ENCODE data around the gene TANGO2.

TANGO2 gene

DNA sequence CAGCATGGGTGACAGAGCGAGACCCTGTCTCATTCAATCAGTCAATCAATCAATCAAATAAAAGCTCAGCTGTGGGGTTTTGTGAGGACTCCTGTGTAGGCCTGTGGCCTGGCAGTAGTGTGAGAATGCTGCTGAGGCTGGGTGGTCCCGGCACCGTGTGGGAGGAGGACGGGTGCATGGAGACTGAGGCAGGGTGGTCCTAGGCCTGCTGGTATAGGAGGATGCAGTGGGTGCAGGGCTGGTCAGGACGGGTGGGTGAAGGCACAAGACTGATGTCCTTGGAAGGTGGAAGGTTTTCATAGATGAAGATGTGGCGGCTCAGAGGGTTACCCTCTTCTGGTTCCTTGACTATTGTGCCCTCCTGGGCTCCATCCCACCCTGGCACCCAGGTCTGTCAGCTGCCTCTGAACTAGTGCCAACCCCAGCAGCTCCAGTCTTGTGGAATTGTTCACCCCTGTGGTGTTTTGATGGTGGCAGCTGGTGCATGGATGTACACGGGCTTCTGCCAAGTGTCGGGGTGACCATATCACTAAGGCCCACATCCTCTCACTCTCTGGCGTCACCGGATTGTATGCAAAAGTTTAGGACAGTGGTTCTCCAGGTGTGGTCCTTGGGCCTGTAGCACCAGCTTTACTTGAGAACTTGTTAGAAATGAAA is 23.7 kb downstream of the TANGO2 start:
- WGBS (ENCODE audit: extremely low coverage, insufficient coverage, insufficient read length) = no CpG with 5 or more reads among the region's 10 CpGs
- Histone ChIP-seq H3K79me2 (ENCODE audit: control insufficient read depth, insufficient read depth, low read length, poor library complexity) (no peaks in the 10 kb centered on the region), H3K14ac (ENCODE audit: low read length) (no peak overlapping the region), H3K23ac (ENCODE audit: low read length) (no peak overlapping the region), H4K8ac (ENCODE audit: low read depth, low read length) (no peak overlapping the region), H2AFZ (ENCODE audit: insufficient read depth, low read length, poor library complexity) (no peak overlapping the region), H3K27ac (ENCODE audit: low read depth, low read length) (no peak overlapping the region), H3K27me3 (ENCODE audit: insufficient read depth, low read length) (no peaks in the 10 kb centered on the region), H4K12ac (ENCODE audit: low read depth, low read length) (no peak overlapping the region), H4K91ac (ENCODE audit: low read depth, low read length) (no peak overlapping the region), H2BK12ac (ENCODE audit: low read length) (no peak overlapping the region), H3K79me1 (ENCODE audit: low read length) (no peaks in the 10 kb centered on the region), H3K9ac (ENCODE audit: low read length) (no peak overlapping the region), H3K4me2 (ENCODE audit: low read length) (no peak overlapping the region), H3K18ac (ENCODE audit: low read length) (no peak overlapping the region), H3K4ac (ENCODE audit: low read depth, low read length) (no peak overlapping the region), H2BK120ac (ENCODE audit: insufficient read depth, low read length, poor library complexity) (no peak overlapping the region), H2AK5ac (ENCODE audit: low read length) (no peak overlapping the region), H3K4me1 (ENCODE audit: control insufficient read depth in 1 of 2, insufficient read depth in 2 of 2, low read length in 2 of 2) (no peaks in the 10 kb centered on the region), H2BK5ac (ENCODE audit: low read depth, low read length, poor library complexity) (no peak overlapping the region), H3K4me3 (ENCODE audit: low read depth, low read length) (peak overlapping the region; percentile 43), H3K9me3 (ENCODE audit: insufficient read depth, low read depth, low read length) (peaks cover 3% of the 10 kb centered on the region), H3K36me3 (ENCODE audit: control insufficient read depth in 1 of 2, insufficient read depth in 2 of 2, low read length in 2 of 2) (peaks cover 21 to 24% of the 10 kb centered on the region in 2 experiments)
- DNase-seq = no peak

DNA sequence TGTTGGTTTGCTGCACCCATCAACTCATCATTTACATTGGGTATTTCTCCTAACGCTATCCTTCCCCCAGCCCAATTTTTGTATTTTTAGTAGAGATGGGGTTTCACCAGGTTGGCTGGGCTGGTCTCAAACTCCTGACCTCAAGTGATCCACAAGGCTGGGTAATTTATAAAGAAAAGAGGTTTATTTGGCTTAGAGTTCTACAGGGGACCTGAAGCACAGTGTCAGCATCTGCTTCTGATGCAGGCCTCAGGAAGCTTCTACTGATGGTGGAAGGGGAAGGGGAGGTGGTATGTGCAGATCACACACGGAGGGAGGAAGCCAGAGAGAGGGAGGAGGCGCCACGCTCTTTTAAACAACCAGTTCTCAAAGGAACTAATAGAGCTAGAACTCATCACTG is 25.8 kb downstream of the TANGO2 start:
- no peak for DNase-seq
- Histone ChIP-seq H3K9me3 (ENCODE audit: insufficient read depth, low read depth, low read length) (peaks cover 3% of the 10 kb centered on the region), H3K79me2 (ENCODE audit: control insufficient read depth, insufficient read depth, low read length, poor library complexity) (no peaks in the 10 kb centered on the region), H3K36me3 (ENCODE audit: control insufficient read depth in 1 of 2, insufficient read depth in 2 of 2, low read length in 2 of 2) (peaks cover 16 to 18% of the 10 kb centered on the region in 2 experiments), H3K4me3 (ENCODE audit: low read depth, low read length) (no peak overlapping the region), H3K27me3 (ENCODE audit: insufficient read depth, low read length) (no peaks in the 10 kb centered on the region), H3K23ac (ENCODE audit: low read length) (no peak overlapping the region), H3K9ac (ENCODE audit: low read length) (no peak overlapping the region), H2BK12ac (ENCODE audit: low read length) (no peak overlapping the region), H3K4ac (ENCODE audit: low read depth, low read length) (no peak overlapping the region), H3K14ac (ENCODE audit: low read length) (no peak overlapping the region), H3K79me1 (ENCODE audit: low read length) (no peaks in the 10 kb centered on the region), H4K12ac (ENCODE audit: low read depth, low read length) (no peak overlapping the region), H4K8ac (ENCODE audit: low read depth, low read length) (no peak overlapping the region), H2BK5ac (ENCODE audit: low read depth, low read length, poor library complexity) (no peak overlapping the region), H2BK120ac (ENCODE audit: insufficient read depth, low read length, poor library complexity) (no peak overlapping the region), H3K18ac (ENCODE audit: low read length) (no peak overlapping the region), H3K4me1 (ENCODE audit: control insufficient read depth in 1 of 2, insufficient read depth in 2 of 2, low read length in 2 of 2) (no peaks in the 10 kb centered on the region), H4K91ac (ENCODE audit: low read depth, low read length) (no peak overlapping the region), H3K4me2 (ENCODE audit: low read length) (no peak overlapping the region), H2AK5ac (ENCODE audit: low read length) (no peak overlapping the region), H2AFZ (ENCODE audit: insufficient read depth, low read length, poor library complexity) (no peak overlapping the region), H3K27ac (ENCODE audit: low read depth, low read length) (no peak overlapping the region)
- WGBS (ENCODE audit: extremely low coverage, insufficient coverage, insufficient read length) = no CpG with 5 or more reads among the region's 4 CpGs

DNA sequence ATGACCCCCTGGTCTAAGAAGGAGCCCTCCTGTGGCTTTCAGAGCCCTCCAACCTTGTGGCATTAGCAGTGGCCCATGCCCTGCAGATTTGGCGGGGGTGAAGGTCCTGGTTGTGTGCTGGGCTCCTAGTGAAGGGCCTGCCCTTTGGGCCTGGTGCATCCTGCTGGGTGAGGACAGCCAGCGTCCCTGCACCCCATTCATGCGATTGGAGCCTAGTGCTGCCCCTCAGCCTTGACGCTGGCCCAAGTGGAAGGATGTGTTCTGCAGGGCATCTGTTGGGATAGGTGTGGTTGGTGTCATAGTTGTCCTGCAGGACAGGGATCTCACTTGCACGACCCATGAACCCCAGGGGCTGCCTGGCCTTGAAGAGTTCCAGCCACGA is 31.0 kb downstream of the TANGO2 start:
- no peak overlapping the region for H2BK5ac ChIP-seq (ENCODE audit: low read depth, low read length, poor library complexity)
- H2AFZ ChIP-seq (ENCODE audit: insufficient read depth, low read length, poor library complexity) = no peak overlapping the region
- no CpG with 5 or more reads among the region's 6 CpGs for WGBS (ENCODE audit: extremely low coverage, insufficient coverage, insufficient read length)
- no peak overlapping the region for H3K27ac ChIP-seq (ENCODE audit: low read depth, low read length)
- no peak overlapping the region for H3K4me2 ChIP-seq (ENCODE audit: low read length)
- no peak overlapping the region for H4K8ac ChIP-seq (ENCODE audit: low read depth, low read length)
- H2BK12ac ChIP-seq (ENCODE audit: low read length) = no peak overlapping the region
- no peak overlapping the region for H2AK5ac ChIP-seq (ENCODE audit: low read length)
- H3K4ac ChIP-seq (ENCODE audit: low read depth, low read length) = no peak overlapping the region
- H3K27me3 ChIP-seq (ENCODE audit: insufficient read depth, low read length) = no peaks in the 10 kb centered on the region
- no peaks in the 10 kb centered on the region for H3K79me2 ChIP-seq (ENCODE audit: control insufficient read depth, insufficient read depth, low read length, poor library complexity)
- H3K36me3 ChIP-seq (ENCODE audit: control insufficient read depth in 1 of 2, insufficient read depth in 2 of 2, low read length in 2 of 2) = peaks cover 41 to 44% of the 10 kb centered on the region in 2 experiments
- no peak for DNase-seq
- H3K9me3 ChIP-seq (ENCODE audit: insufficient read depth, low read depth, low read length) = no peaks in the 10 kb centered on the region
- no peak overlapping the region for H3K4me3 ChIP-seq (ENCODE audit: low read depth, low read length)
- no peak overlapping the region for H3K23ac ChIP-seq (ENCODE audit: low read length)
- H4K91ac ChIP-seq (ENCODE audit: low read depth, low read length) = no peak overlapping the region
- H3K79me1 ChIP-seq (ENCODE audit: low read length) = no peaks in the 10 kb centered on the region
- no peak overlapping the region for H3K9ac ChIP-seq (ENCODE audit: low read length)
- no peak overlapping the region for H2BK120ac ChIP-seq (ENCODE audit: insufficient read depth, low read length, poor library complexity)
- no peak overlapping the region for H4K12ac ChIP-seq (ENCODE audit: low read depth, low read length)
- no peaks in the 10 kb centered on the region for H3K4me1 ChIP-seq (ENCODE audit: control insufficient read depth in 1 of 2, insufficient read depth in 2 of 2, low read length in 2 of 2)
- no peak overlapping the region for H3K18ac ChIP-seq (ENCODE audit: low read length)
- no peak overlapping the region for H3K14ac ChIP-seq (ENCODE audit: low read length)

- Histone ChIP-seq H2AFZ (ENCODE audit: insufficient read depth, low read length, poor library complexity) (no peak overlapping the region), H4K91ac (ENCODE audit: low read depth, low read length) (no peak overlapping the region), H3K27me3 (ENCODE audit: insufficient read depth, low read length) (no peaks in the 10 kb centered on the region), H3K9me3 (ENCODE audit: insufficient read depth, low read depth, low read length) (no peaks in the 10 kb centered on the region), H3K9ac (ENCODE audit: low read length) (no peak overlapping the region), H3K4ac (ENCODE audit: low read depth, low read length) (no peak overlapping the region), H4K12ac (ENCODE audit: low read depth, low read length) (no peak overlapping the region), H2BK5ac (ENCODE audit: low read depth, low read length, poor library complexity) (no peak overlapping the region), H3K4me3 (ENCODE audit: low read depth, low read length) (peak overlapping the region; percentile 7), H3K4me1 (ENCODE audit: control insufficient read depth in 1 of 2, insufficient read depth in 2 of 2, low read length in 2 of 2) (no peaks in the 10 kb centered on the region), H3K23ac (ENCODE audit: low read length) (no peak overlapping the region), H3K4me2 (ENCODE audit: low read length) (no peak overlapping the region), H3K27ac (ENCODE audit: low read depth, low read length) (no peak overlapping the region), H2AK5ac (ENCODE audit: low read length) (no peak overlapping the region), H3K79me1 (ENCODE audit: low read length) (no peaks in the 10 kb centered on the region), H3K14ac (ENCODE audit: low read length) (no peak overlapping the region), H2BK12ac (ENCODE audit: low read length) (no peak overlapping the region), H4K8ac (ENCODE audit: low read depth, low read length) (no peak overlapping the region), H3K18ac (ENCODE audit: low read length) (no peak overlapping the region), H3K36me3 (ENCODE audit: control insufficient read depth in 1 of 2, insufficient read depth in 2 of 2, low read length in 2 of 2) (peaks cover 45 to 46% of the 10 kb centered on the region in 2 experiments), H3K79me2 (ENCODE audit: control insufficient read depth, insufficient read depth, low read length, poor library complexity) (no peaks in the 10 kb centered on the region), H2BK120ac (ENCODE audit: insufficient read depth, low read length, poor library complexity) (no peak overlapping the region)
- no peak for DNase-seq
- no CpG with 5 or more reads among the region's 26 CpGs for WGBS (ENCODE audit: extremely low coverage, insufficient coverage, insufficient read length)
Observed at GRCh38 chr22:20052309-20053259, 31.7 kb downstream of the TANGO2 start.
